GM18498 (cell line): ENCODE data around the gene A3GALT2.

Experiments
- ATAC-seq: cut with Tn5 transposase; IDR thresholded peaks from one replicate; pipeline ENCODE4 v1.9.1; 2021; ENCODE audit warnings: mild to moderate bottlenecking, moderate library complexity; ENCODE audit not compliant: unreplicated experiment

Gene A3GALT2

GRCh38 chr1:33257772-33258712 is 62.9 kb downstream of the A3GALT2 start:
- ATAC-seq: no peak

GRCh38 chr1:33257207-33257771 is 63.6 kb downstream of the A3GALT2 start:
- ATAC-seq: no peak
